ENCODE results near the gene RAP1A. TPM values are rescaled to one million over a fixed set of nuclear protein-coding genes. Genes with fewer than 3 reads are reported as not detected.

The RAP1A gene
- total RNA-seq, 1 experiment from 2014 or later = 26.7 TPM

DNA sequence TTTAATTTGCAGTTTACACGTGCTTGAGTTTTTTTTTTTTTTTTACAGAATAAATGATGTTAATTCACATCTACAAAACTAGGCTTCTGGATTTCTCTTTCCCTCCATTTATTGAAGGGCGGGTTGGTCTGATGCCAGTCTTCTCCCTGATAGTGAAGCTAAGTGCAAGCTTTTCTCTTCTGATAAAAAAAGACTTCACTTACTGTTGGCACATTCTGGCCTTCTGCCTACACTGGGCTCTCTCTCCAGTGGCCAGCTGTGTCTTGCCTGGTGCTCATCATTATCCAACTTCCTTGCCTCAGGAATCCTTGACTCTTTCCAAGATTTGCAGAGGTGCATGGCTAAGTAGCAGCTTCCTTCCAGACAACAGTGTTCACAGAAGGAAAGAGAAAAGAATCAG lies 7.6 kb upstream of the RAP1A start:
- H3K4me1 Mint-ChIP-seq = no peaks in the 10 kb centered on the region
- no peak overlapping the region for H3K4me3 Mint-ChIP-seq
- Histone ChIP-seq H3K9ac (ENCODE audit: extremely low read depth, insufficient read length, low read length) (no peak overlapping the region), H3K56ac (ENCODE audit: insufficient read length, low read depth, low read length) (no peak overlapping the region), H4K91ac (ENCODE audit: insufficient read length, low read depth, low read length) (no peak overlapping the region), H4K5ac (ENCODE audit: insufficient read length, low read depth, low read length) (no peak overlapping the region), H3K27ac (ENCODE audit: insufficient read length, low read depth, low read length) (no peak overlapping the region), H2AK5ac (ENCODE audit: insufficient read length, low read length) (no peak overlapping the region), H4K8ac (replicated peaks; ENCODE audit: insufficient read length, low read depth, low read length) (no peak overlapping the region), H2BK20ac (ENCODE audit: low read depth, low read length, poor library complexity, severe bottlenecking) (no peak overlapping the region), H3K79me1 (ENCODE audit: insufficient read depth, low read depth, low read length, poor library complexity, severe bottlenecking) (no peaks in the 10 kb centered on the region), H2BK120ac (ENCODE audit: low read depth, low read length, poor library complexity, severe bottlenecking) (no peak overlapping the region), H3K4me2 (ENCODE audit: insufficient read depth, insufficient read length, low read length) (no peak overlapping the region), H2BK12ac (ENCODE audit: insufficient read length, low read depth, low read length) (no peak overlapping the region), H3K4me1 (ENCODE audit: insufficient read depth, low read length) (no peaks in the 10 kb centered on the region), H3T11ph (ENCODE audit: low read length) (no peak overlapping the region), H3K23me2 (ENCODE audit: insufficient read length, low read depth, low read length, poor library complexity, severe bottlenecking) (no peaks in the 10 kb centered on the region), H3K79me2 (ENCODE audit: insufficient read depth, low read length) (no peaks in the 10 kb centered on the region), H3K18ac (ENCODE audit: insufficient read length, low read depth, low read length) (no peak overlapping the region), H3K23ac (ENCODE audit: insufficient read length, low read depth, low read length) (no peak overlapping the region), H4K20me1 (ENCODE audit: control insufficient read depth, insufficient read depth, insufficient read length) (no peaks in the 10 kb centered on the region), H3K14ac (ENCODE audit: insufficient read depth, low read length) (no peak overlapping the region), H3K9me3 (ENCODE audit: control insufficient read depth, low read depth, low read length) (no peaks in the 10 kb centered on the region), H2AFZ (ENCODE audit: low read length) (no peak overlapping the region), H3K4ac (ENCODE audit: low read depth, low read length) (no peak overlapping the region), H2BK15ac (ENCODE audit: low read depth, low read length) (no peak overlapping the region), H3K27me3 (ENCODE audit: insufficient read depth, low read length) (no peaks in the 10 kb centered on the region), H2BK5ac (ENCODE audit: insufficient read length, low read length) (no peak overlapping the region)
- no peak for DNase-seq
- WGBS (ENCODE audit: extremely low coverage, insufficient read length, low lambda C conversion rate) = no CpG with 5 or more reads among the region's 2 CpGs
- H3K36me3 Mint-ChIP-seq (ENCODE audit: insufficient read depth in 1 of 3, low read depth in 3 of 3) = peaks cover 0 to 15% (median 7%) of the 10 kb centered on the region in 3 experiments; a peak in 6 of 7 replicates
- no peak overlapping the region for H3K27ac Mint-ChIP-seq
- TF ChIP-seq, protein P1, sequence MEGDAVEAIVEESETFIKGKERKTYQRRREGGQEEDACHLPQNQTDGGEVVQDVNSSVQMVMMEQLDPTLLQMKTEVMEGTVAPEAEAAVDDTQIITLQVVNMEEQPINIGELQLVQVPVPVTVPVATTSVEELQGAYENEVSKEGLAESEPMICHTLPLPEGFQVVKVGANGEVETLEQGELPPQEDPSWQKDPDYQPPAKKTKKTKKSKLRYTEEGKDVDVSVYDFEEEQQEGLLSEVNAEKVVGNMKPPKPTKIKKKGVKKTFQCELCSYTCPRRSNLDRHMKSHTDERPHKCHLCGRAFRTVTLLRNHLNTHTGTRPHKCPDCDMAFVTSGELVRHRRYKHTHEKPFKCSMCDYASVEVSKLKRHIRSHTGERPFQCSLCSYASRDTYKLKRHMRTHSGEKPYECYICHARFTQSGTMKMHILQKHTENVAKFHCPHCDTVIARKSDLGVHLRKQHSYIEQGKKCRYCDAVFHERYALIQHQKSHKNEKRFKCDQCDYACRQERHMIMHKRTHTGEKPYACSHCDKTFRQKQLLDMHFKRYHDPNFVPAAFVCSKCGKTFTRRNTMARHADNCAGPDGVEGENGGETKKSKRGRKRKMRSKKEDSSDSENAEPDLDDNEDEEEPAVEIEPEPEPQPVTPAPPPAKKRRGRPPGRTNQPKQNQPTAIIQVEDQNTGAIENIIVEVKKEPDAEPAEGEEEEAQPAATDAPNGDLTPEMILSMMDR (conservative IDR thresholded peaks at IDR 0.05) = no peak
- H3K27me3 Mint-ChIP-seq (ENCODE audit: low read depth) = peaks cover 3% of the 10 kb centered on the region; the same call in 1 of the 2 replicates
- peaks cover 14 to 17% of the 10 kb centered on the region in 2 experiments for H3K9me3 Mint-ChIP-seq
